NCI-H446 treated with DMSO at 0.1 percent for 48 hours (cell line): ENCODE results near the gene GPX1.
"Not testable (repeated sequence)": the region's sequence is repeated elsewhere in the genome, so short reads cannot be mapped to it uniquely, and the experiment has no call there.

Experiments used
- DNase-seq: peaks from one replicate; lab custom pipeline; 2025; lab: John Stamatoyannopoulos, UW

Gene GPX1

GRCh38 chr3:49358217-49358883 is at the start of gene GPX1:
Gene GPX1 (minus strand): TSS chr3:49358353. CDS start chr3:49358278, 75 bp downstream.
- peak; percentile 89 for DNase-seq

- DNase-seq = no peak
Observed at GRCh38 chr3:49406571-49407565, 48.7 kb upstream of the GPX1 start.

GRCh38 chr3:49405570-49405969 is 47.4 kb upstream of the GPX1 start:
- not testable (repeated sequence) for DNase-seq

GRCh38 chr3:49403891-49404290 is 45.7 kb upstream of the GPX1 start:
- DNase-seq = no peak

- no peak for DNase-seq
Observed at GRCh38 chr3:49401766-49402165, 43.6 kb upstream of the GPX1 start.

GRCh38 chr3:49399461-49399860 is 41.3 kb upstream of the GPX1 start:
- DNase-seq = no peak

GRCh38 chr3:49397470-49397869 is 39.3 kb upstream of the GPX1 start:
- no peak for DNase-seq

GRCh38 chr3:49391310-49391709 is 33.2 kb upstream of the GPX1 start:
- DNase-seq = not testable (repeated sequence)

- no peak for DNase-seq
Observed at GRCh38 chr3:49389297-49389696, 31.1 kb upstream of the GPX1 start.

GRCh38 chr3:49388289-49388820 is 30.2 kb upstream of the GPX1 start:
- DNase-seq = no peak

GRCh38 chr3:49387721-49388120 is 29.6 kb upstream of the GPX1 start:
- no peak for DNase-seq

GRCh38 chr3:49386056-49386756 is 28.1 kb upstream of the GPX1 start:
- DNase-seq = no peak

- no peak for DNase-seq
Observed at GRCh38 chr3:49385617-49386016, 27.5 kb upstream of the GPX1 start.

- DNase-seq = no peak
Observed at GRCh38 chr3:49383387-49383786, 25.2 kb upstream of the GPX1 start.

GRCh38 chr3:49378249-49378895 is 20.2 kb upstream of the GPX1 start:
- no peak for DNase-seq

- DNase-seq = no peak
Observed at GRCh38 chr3:49377483-49377882, 19.3 kb upstream of the GPX1 start.

- DNase-seq = no peak
Observed at GRCh38 chr3:49371946-49372345, 13.8 kb upstream of the GPX1 start.

- DNase-seq = no peak
Observed at GRCh38 chr3:49370585-49371290, 12.6 kb upstream of the GPX1 start.

GRCh38 chr3:49362561-49362960 is 4.4 kb upstream of the GPX1 start:
- no peak for DNase-seq

- no peak for DNase-seq
Observed at GRCh38 chr3:49359623-49360022, 1.5 kb upstream of the GPX1 start.

- DNase-seq = no peak
Observed at GRCh38 chr3:49358884-49359225, 702 bp upstream of the GPX1 start.
